Body of pancreas (tissue), 4 donors: Measurements from ENCODE around the gene FBN1. TPM values are rescaled to one million over a fixed set of nuclear protein-coding genes. Genes with fewer than 3 reads are reported as not detected.

Experiments used
- ATAC-seq: fragments of 150-250 bp; one replicate; pipeline ENCODE4 v1.9.1; 2016
- DNase-seq, 4 donors: peaks; one replicate each; pipeline ENCODE4 v3.0.0-alpha.2; 2019
- H3K27ac ChIP-seq, 4 donors: fragments of 200-600 bp; sonication (generic); 1 replicate in 3 of 4; 2 replicates in 1 of 4; pipeline versions ENCODE4 v1.5.1 to v1.6.1; 2016 to 2019; ENCODE audit warnings: mild to moderate bottlenecking in 1 of 4, mixed read lengths in 1 of 4, moderate library complexity in 1 of 4
- H3K27me3 ChIP-seq, 2 donors: fragments of 200-600 bp; sonication (generic); one replicate each; pipeline ENCODE4 v1.6.0; 2016; ENCODE audit warnings: mild to moderate bottlenecking in 1 of 2
- H3K36me3 ChIP-seq, 2 donors: fragments of 200-600 bp; sonication (generic); replicated peaks in 1 of 2; 2 replicates each; pipeline ENCODE4 v1.5.1; 2016; ENCODE audit warnings: low read depth in 2 of 2; ENCODE audit not compliant: insufficient read depth in 1 of 2
- H3K4me1 ChIP-seq: fragments of 200-600 bp; sonication (generic); one replicate; pipeline ENCODE4 v1.6.0; 2016
- H3K4me3 ChIP-seq, 2 donors: fragments of 200-600 bp; sonication (generic); 1 replicate in 1 of 2; 2 replicates in 1 of 2; pipeline ENCODE4 v1.5.1; 2016 to 2019
- H3K9me3 ChIP-seq, 3 donors: fragments of 200-600 bp; sonication (generic); 1 replicate in 2 of 3; 2 replicates in 1 of 3; pipeline ENCODE4 v1.5.1; 2016
- CTCF ChIP-seq, 7 experiments: fragments of 450-650 bp in 4 of 7; fragments of 200-600 bp in 3 of 7; sonication (generic) in 3 of 7; IDR thresholded peaks; one replicate each; pipeline ENCODE4 v1.5.1; 2016 to 2019; ENCODE audit warnings: antibody characterized with exemption in 7 of 7
- POLR2A ChIP-seq, 3 donors: fragments of 450-650 bp; IDR thresholded peaks; one replicate each; pipeline ENCODE4 v1.6.1; 2016; ENCODE audit warnings: antibody characterized with exemption in 3 of 3, mild to moderate bottlenecking in 2 of 3
- WGBS, 2 donors: methylation state at CpG; one replicate each; pipeline ENCODE4 v1.1.5; 2017; 5-methylcytosine and 5-hydroxymethylcytosine counted together
- intact Hi-C: fragments of 100-400 bp; cut with DNase I; formaldehyde crosslinking; loops from one replicate; pipeline ENCODE4 v1.15.1; 2023
- total RNA-seq, 2 donors: library from RNA; depleted of rRNA; stranded (reverse); fragments of >200 nt; gene quantifications; one replicate each; pipeline ENCODE4 v1.1.0, GENCODE V29; 2016

The FBN1 gene
- total RNA-seq, 2 donors from 2014 or later, result 12.7 to 51.1 TPM

- H3K27me3 ChIP-seq, result no peaks in the 10 kb centered on the region
- H3K4me3 ChIP-seq, result no peak overlapping the region
- intact Hi-C loops, result no loop called here
- 16 to 48% methylated on average over 3 of the region's 3 CpGs for WGBS, 2 donors
- no peak overlapping the region for H3K27ac ChIP-seq
- DNase-seq, result peak in 2 of 4 donors; percentile 9 to 12
- no peak for TF ChIP-seq CTCF (IDR thresholded peaks at IDR 0.05)
- no peak for TF ChIP-seq POLR2A (IDR thresholded peaks at IDR 0.05)
- no peaks in the 10 kb centered on the region for H3K36me3 ChIP-seq
- H3K9me3 ChIP-seq, result no peaks in the 10 kb centered on the region
- ATAC-seq, result no peak
- H3K4me1 ChIP-seq, result no peaks in the 10 kb centered on the region
Measured at GRCh38 chr15:48440084-48440483, 205.4 kb downstream of the FBN1 start.

GRCh38 chr15:48437178-48437577 lies 208.3 kb downstream of the FBN1 start:
- no peak for DNase-seq
- intact Hi-C loops, result no loop called here

GRCh38 chr15:48435321-48435720 lies 210.2 kb downstream of the FBN1 start:
- ATAC-seq (no peak), DNase-seq (no peak)
- TF ChIP-seq CTCF (IDR thresholded peaks at IDR 0.05) (no peak), POLR2A (IDR thresholded peaks at IDR 0.05) (no peak)
- no peaks in the 10 kb centered on the region for H3K4me1 ChIP-seq
- no peaks in the 10 kb centered on the region for H3K9me3 ChIP-seq
- 82 to 85% methylated on average over 4 of the region's 4 CpGs for WGBS, 2 donors
- H3K4me3 ChIP-seq, result no peak overlapping the region
- H3K27ac ChIP-seq, result no peak overlapping the region
- intact Hi-C loops, result no loop called here
- H3K27me3 ChIP-seq, result no peaks in the 10 kb centered on the region
- H3K36me3 ChIP-seq, result no peaks in the 10 kb centered on the region

More at GRCh38 chr15:48437178-48437577, 208.3 kb downstream of the FBN1 start:
- Histone ChIP-seq H3K36me3 (no peaks in the 10 kb centered on the region), H3K9me3 (no peaks in the 10 kb centered on the region), H3K27ac (no peak overlapping the region), H3K4me1 (no peaks in the 10 kb centered on the region), H3K4me3 (no peak overlapping the region), H3K27me3 (no peaks in the 10 kb centered on the region)
- TF ChIP-seq CTCF (IDR thresholded peaks at IDR 0.05) (no peak), POLR2A (IDR thresholded peaks at IDR 0.05) (no peak)
- ATAC-seq, result no peak
- 86 to 89% methylated on average over 3 of the region's 3 CpGs for WGBS, 2 donors

GRCh38 chr15:48433226-48433886 lies 212.2 kb downstream of the FBN1 start:
- ATAC-seq (no peak), DNase-seq (no peak)
- no peaks in the 10 kb centered on the region for H3K9me3 ChIP-seq
- no peaks in the 10 kb centered on the region for H3K36me3 ChIP-seq
- no peaks in the 10 kb centered on the region for H3K4me1 ChIP-seq
- H3K27me3 ChIP-seq, result no peaks in the 10 kb centered on the region
- TF ChIP-seq POLR2A (IDR thresholded peaks at IDR 0.05) (no peak), CTCF (IDR thresholded peaks at IDR 0.05) (no peak)
- no peak overlapping the region for H3K4me3 ChIP-seq
- WGBS, 2 donors, result 74 to 84% methylated on average over 3 of the region's 3 CpGs
- no peak overlapping the region for H3K27ac ChIP-seq
- intact Hi-C loops, result no loop called here

GRCh38 chr15:48432688-48433087 lies 212.8 kb downstream of the FBN1 start:
- TF ChIP-seq CTCF (IDR thresholded peaks at IDR 0.05), result no peak
- no peak for TF ChIP-seq POLR2A (IDR thresholded peaks at IDR 0.05)
- no peak overlapping the region for H3K4me3 ChIP-seq
- H3K9me3 ChIP-seq, result no peaks in the 10 kb centered on the region
- H3K36me3 ChIP-seq, result no peaks in the 10 kb centered on the region
- intact Hi-C loops, result no loop called here
- H3K27me3 ChIP-seq, result no peaks in the 10 kb centered on the region
- no peak overlapping the region for H3K27ac ChIP-seq
- 70 to 85% methylated on average over 7 of the region's 7 CpGs for WGBS, 2 donors
- no peak for DNase-seq
- H3K4me1 ChIP-seq, result no peaks in the 10 kb centered on the region
- no peak for ATAC-seq
